Hepatocyte (in vitro differentiated cells): Measurements from ENCODE around the gene ZNF132.

Experiments used
- EZH2phosphoT487 ChIP-seq: fragments of 200-600 bp; sonication (generic); IDR thresholded peaks from one replicate; pipeline ENCODE4 v1.6.1; 2018; ENCODE audit warnings: antibody characterized with exemption, mild to moderate bottlenecking, low read depth, moderate library complexity; ENCODE audit not compliant: unreplicated experiment, severe bottlenecking
- TF ChIP-seq, protein P1 (sequence below): fragments of 200-600 bp; sonication (generic); IDR thresholded peaks from 2 replicates; pipeline ENCODE4 v1.5.1; 2016; ENCODE audit warnings: antibody characterized with exemption, mild to moderate bottlenecking; ENCODE audit not compliant: poor library complexity

DNA sequence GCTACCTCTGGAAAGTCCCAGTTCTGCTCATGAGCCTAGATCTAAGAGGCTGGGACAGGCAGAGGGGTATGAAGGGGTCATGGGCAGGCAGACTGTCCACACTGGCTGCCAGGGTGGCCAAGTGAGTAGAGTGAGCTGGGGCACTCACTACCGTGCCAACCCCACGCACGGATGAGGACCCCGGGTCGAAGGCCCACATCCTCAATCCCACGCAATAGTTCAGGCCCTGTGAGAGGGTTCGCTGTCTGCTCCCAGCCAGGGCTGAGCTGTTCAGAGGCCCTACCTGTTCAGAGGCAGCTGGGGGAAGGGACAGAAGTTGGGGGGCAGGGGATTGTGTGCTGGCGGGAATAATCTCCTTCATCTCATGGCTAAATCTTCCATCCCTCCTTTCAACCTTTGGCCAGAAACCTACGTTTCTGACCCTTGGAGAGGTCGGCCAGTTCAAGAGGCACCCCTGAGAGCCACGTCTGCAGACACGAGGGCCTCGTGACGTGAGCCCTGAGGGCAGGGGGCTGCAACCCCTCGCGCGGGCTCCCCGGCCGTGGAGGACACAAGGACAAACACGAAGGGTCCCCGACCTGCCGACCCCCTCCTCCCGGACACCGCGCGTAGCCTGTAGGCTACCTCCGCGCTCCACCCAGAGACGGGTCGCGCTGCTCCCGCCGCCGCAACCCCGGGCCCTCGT is 53.9 kb downstream of the ZNF132 start:
- no peak for TF ChIP-seq EZH2phosphoT487
- TF ChIP-seq, protein P1, sequence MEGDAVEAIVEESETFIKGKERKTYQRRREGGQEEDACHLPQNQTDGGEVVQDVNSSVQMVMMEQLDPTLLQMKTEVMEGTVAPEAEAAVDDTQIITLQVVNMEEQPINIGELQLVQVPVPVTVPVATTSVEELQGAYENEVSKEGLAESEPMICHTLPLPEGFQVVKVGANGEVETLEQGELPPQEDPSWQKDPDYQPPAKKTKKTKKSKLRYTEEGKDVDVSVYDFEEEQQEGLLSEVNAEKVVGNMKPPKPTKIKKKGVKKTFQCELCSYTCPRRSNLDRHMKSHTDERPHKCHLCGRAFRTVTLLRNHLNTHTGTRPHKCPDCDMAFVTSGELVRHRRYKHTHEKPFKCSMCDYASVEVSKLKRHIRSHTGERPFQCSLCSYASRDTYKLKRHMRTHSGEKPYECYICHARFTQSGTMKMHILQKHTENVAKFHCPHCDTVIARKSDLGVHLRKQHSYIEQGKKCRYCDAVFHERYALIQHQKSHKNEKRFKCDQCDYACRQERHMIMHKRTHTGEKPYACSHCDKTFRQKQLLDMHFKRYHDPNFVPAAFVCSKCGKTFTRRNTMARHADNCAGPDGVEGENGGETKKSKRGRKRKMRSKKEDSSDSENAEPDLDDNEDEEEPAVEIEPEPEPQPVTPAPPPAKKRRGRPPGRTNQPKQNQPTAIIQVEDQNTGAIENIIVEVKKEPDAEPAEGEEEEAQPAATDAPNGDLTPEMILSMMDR, result no peak
